DOHH2 (cell line): Measurements from ENCODE around the gene KLK2.

Source experiments
- CTCF ChIP-seq: fragments of 200-600 bp; sonication (generic); IDR thresholded peaks from one replicate; pipeline ENCODE4 v1.5.1; 2014; ENCODE audit warnings: antibody characterized with exemption, mild to moderate bottlenecking, low read depth, low read length; ENCODE audit not compliant: poor library complexity, severe bottlenecking
- EZH2phosphoT487 ChIP-seq: fragments of 200-600 bp; sonication (generic); IDR thresholded peaks from 2 replicates; pipeline ENCODE4 v1.6.1; 2017; ENCODE audit warnings: borderline replicate concordance, mild to moderate bottlenecking, antibody characterized with exemption, low read length, moderate library complexity, mixed read lengths

GRCh38 chr19:50851620-50852019 is 21.6 kb upstream of the KLK2 start:
- TF ChIP-seq CTCF (no peak), EZH2phosphoT487 (no peak)
